Measurements from ENCODE around the gene SLC2A13.

- no peak for TF ChIP-seq CTCF (IDR thresholded peaks at IDR 0.05)
- TF ChIP-seq POLR2A (IDR thresholded peaks at IDR 0.05): no peak
These were observed 67.3 kb downstream of the SLC2A13 start for GRCh38 chr12:40038619-40039018.
